GM12875 (cell line): ENCODE measurements around the gene NEK6.

Source experiments
- H3K4me3 ChIP-seq: one replicate; pipeline ENCODE4 v1.5.1; 2011; ENCODE audit warnings: low read depth, low read length, control low read depth
- TF ChIP-seq, protein P1 (sequence below): IDR thresholded peaks from 2 replicates; pipeline ENCODE4 v1.5.1; 2011; ENCODE audit warnings: low read depth, mild to moderate bottlenecking, control low read depth, inconsistent platforms, low read length, moderate library complexity, borderline replicate concordance; ENCODE audit not compliant: insufficient read depth

NEK6 gene

DNA sequence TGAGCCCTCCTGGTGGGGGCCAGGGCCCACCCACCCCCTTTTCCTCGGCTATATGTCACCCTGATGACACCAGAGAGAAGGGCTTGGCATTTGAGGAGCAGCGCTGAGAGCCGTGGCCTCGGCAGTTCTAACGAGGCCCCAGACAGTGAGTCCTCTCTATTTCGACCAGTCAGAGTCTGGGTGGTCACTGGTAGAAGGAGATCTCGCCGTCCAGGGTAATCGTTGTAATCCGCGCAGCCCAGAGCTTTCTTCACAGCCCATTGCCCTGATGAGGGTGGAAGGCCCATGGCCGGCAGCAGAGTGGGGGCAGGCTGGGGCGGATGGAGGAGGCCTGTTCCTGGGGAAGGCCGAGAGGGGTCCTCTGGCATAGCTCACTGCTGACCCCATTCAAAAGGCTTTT, 87.3 kb downstream of the NEK6 start:
- H3K4me3 ChIP-seq: no peak overlapping the region

DNA sequence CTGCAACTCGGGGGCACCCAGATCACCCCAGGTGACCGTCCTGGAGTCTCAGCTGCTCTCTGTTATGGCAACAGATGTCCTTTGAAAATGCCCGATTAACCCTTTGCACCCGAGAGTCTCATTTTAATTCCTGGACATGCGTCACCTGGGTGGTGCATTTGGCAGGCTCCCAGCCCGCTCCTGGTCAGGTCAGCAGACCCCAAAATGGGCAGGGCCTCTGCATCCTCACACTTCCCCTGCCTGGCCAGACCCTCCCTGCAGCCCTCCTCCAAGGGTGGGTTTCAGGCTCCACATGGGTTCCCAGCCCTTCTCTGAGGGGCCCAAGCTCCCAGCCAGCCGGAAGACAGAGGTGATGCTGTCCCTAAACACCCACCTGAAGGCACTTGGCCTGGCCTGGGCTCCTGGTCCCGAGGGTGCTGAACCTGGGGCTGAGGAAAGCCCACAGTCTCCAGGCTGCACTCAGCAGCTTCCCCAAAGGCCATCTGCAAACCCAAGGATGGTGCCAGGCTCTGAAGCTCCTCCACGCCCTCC, 88.1 kb downstream of the NEK6 start:
- no peak overlapping the region for H3K4me3 ChIP-seq
- TF ChIP-seq, protein P1, sequence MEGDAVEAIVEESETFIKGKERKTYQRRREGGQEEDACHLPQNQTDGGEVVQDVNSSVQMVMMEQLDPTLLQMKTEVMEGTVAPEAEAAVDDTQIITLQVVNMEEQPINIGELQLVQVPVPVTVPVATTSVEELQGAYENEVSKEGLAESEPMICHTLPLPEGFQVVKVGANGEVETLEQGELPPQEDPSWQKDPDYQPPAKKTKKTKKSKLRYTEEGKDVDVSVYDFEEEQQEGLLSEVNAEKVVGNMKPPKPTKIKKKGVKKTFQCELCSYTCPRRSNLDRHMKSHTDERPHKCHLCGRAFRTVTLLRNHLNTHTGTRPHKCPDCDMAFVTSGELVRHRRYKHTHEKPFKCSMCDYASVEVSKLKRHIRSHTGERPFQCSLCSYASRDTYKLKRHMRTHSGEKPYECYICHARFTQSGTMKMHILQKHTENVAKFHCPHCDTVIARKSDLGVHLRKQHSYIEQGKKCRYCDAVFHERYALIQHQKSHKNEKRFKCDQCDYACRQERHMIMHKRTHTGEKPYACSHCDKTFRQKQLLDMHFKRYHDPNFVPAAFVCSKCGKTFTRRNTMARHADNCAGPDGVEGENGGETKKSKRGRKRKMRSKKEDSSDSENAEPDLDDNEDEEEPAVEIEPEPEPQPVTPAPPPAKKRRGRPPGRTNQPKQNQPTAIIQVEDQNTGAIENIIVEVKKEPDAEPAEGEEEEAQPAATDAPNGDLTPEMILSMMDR: no peak

More for the DNA sequence above, 87.3 kb downstream of the NEK6 start:
- TF ChIP-seq, protein P1: no peak

DNA sequence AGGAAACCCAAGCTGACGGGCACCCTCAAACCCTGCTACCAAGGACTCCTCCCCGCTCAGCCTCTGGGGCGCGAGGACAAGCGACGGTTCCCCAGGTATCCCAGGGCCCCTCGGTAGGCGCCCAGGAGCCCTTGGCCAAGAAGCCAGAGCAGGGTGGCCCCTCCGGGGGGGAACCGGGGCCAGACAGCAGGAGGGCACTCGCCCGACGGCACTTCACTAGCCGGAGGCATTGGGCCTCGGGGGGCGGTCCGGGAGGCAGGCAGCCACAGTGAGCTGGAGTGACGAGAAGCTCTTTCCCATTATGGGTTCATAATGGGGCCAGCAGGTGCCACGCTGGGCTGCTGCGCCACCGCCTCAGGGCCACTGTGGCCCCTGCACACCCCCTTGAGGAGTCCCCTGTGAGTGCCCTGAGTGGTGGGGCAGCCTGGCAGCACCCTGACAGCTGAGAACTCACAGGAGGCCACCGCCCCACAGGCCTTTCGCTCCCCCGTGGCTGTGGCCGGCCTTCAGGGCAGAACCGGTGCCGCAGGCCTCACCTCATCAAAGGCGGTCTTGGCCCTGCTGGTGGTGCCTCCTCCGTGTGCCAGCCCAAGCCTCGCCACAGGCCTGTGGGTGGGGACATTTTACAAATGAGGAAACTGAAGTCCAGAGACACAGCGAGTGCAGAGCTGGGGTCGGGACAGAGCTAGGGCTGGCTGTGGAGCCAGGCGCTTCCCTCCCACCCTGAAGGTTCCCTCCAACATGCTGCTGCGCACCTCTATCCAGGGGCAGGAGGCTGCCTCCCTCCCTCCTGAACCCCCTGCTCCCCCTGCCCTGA, 88.8 kb downstream of the NEK6 start:
- no peak overlapping the region for H3K4me3 ChIP-seq
- TF ChIP-seq, protein P1: no peak

DNA sequence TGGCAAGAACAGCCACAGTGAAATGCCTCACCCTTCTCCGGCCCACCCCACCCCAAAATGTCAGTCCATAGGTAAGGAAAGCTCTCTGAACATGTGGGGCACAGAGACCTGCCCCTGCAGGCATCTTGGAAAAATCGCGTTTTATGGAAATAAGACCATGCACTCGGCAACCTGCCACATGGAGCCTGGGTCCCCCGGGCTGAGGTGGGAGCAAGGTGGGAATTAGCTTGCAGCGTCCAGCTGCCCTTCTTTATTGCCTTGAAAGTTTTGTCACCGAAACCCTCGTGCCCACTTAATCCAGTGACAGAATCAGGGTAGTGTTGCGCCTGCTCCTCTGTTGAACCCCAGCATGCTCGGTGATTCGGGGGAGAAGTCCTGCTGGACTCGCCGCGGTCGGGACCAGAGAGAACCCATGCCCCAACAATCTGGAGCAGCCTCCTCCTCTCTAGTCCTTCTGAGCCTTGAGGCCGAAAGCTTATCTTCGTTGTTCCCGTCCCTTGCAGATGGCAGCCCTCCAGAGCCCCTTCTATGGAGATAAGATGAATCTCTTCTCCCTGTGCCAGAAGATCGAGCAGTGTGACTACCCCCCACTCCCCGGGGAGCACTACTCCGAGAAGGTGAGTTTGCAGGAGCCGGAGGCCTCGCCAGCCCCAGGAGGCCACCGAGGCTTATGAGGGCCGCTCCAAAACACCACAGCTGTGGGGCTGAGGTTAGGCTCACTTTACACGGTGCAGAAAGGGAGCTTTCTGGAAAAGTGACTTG, 89.6 kb downstream of the NEK6 start:
- no peak overlapping the region for H3K4me3 ChIP-seq
- TF ChIP-seq, protein P1: no peak

- H3K4me3 ChIP-seq: no peak overlapping the region
- TF ChIP-seq, protein P1: no peak
These were observed 90.2 kb downstream of the NEK6 start for GRCh38 chr9:124347968-124348358.

GRCh38 chr9:124348363-124348762, 90.6 kb downstream of the NEK6 start:
- TF ChIP-seq, protein P1: no peak

DNA sequence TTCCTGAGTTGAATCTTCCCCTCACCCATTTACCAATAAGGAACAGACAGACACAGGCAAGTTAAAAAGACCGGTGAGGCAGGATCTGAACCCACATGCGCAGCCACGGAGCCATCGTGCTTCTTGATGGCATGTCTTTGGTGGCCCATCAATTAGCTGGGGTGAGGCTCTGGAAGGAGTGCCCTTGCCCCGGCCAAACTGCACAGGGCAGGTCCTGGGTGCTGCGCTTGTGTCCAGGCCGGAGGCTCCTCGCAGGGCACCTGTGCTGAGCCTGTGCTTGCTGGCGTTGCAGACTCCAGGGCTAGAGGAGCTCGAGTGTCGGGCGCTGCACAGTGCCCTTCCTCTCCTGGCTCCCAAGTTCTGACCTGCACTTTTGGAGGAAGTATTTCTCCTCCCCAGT, 91.1 kb downstream of the NEK6 start:
- TF ChIP-seq, protein P1: no peak
- H3K4me3 ChIP-seq: no peak overlapping the region

More at GRCh38 chr9:124348363-124348762, 90.6 kb downstream of the NEK6 start:
- no peak overlapping the region for H3K4me3 ChIP-seq
